Inflammatory macrophage (primary cell): ENCODE measurements around the gene ADGRE2.
"Not testable (repeated sequence)": the region's sequence is repeated elsewhere in the genome, so short reads cannot be mapped to it uniquely, and the experiment has no call there.

Experiments used
- DNase-seq, 2 donors: peaks; one replicate each; pipeline ENCODE4 v3.0.0-alpha.2; 2020 to 2022

The ADGRE2 gene

GRCh38 chr19:14779151-14779550 lies 791 bp upstream of the ADGRE2 start:
- DNase-seq: peak; percentile 23 to 36

- DNase-seq: not testable (repeated sequence)
Observed at GRCh38 chr19:14777645-14778044, 715 bp downstream of the ADGRE2 start.

- peak; percentile 40 to 57 for DNase-seq
Observed at GRCh38 chr19:14775869-14776586, 2.3 kb downstream of the ADGRE2 start.

GRCh38 chr19:14775326-14775725 lies 3.0 kb downstream of the ADGRE2 start:
- DNase-seq: not testable (repeated sequence)

GRCh38 chr19:14774373-14774772 lies 4.0 kb downstream of the ADGRE2 start:
- no peak for DNase-seq

GRCh38 chr19:14773722-14774121 lies 4.6 kb downstream of the ADGRE2 start:
- DNase-seq: not testable (repeated sequence)

- no peak for DNase-seq
Observed at GRCh38 chr19:14772995-14773394, 5.4 kb downstream of the ADGRE2 start.

- DNase-seq: no peak
Observed at GRCh38 chr19:14772467-14772866, 5.9 kb downstream of the ADGRE2 start.

- DNase-seq: no peak
Observed at GRCh38 chr19:14770944-14771839, 7.2 kb downstream of the ADGRE2 start.

GRCh38 chr19:14770136-14770535 lies 8.2 kb downstream of the ADGRE2 start:
- DNase-seq: no peak

- no peak for DNase-seq
Observed at GRCh38 chr19:14769201-14769600, 9.2 kb downstream of the ADGRE2 start.

- no peak for DNase-seq
Observed at GRCh38 chr19:14768001-14768400, 10.4 kb downstream of the ADGRE2 start.

- DNase-seq: no peak
Observed at GRCh38 chr19:14767466-14767971, 10.8 kb downstream of the ADGRE2 start.

- DNase-seq: not testable (repeated sequence)
Observed at GRCh38 chr19:14765841-14766240, 12.5 kb downstream of the ADGRE2 start.

GRCh38 chr19:14765403-14765802 lies 13.0 kb downstream of the ADGRE2 start:
- DNase-seq: not testable (repeated sequence)

GRCh38 chr19:14764401-14764800 lies 14.0 kb downstream of the ADGRE2 start:
- DNase-seq: no peak

- DNase-seq: no peak
Observed at GRCh38 chr19:14763497-14764145, 14.7 kb downstream of the ADGRE2 start.

- no peak for DNase-seq
Observed at GRCh38 chr19:14762111-14762510, 16.2 kb downstream of the ADGRE2 start.

- no peak for DNase-seq
Observed at GRCh38 chr19:14761607-14762006, 16.8 kb downstream of the ADGRE2 start.

- DNase-seq: no peak
Observed at GRCh38 chr19:14758816-14759215, 19.5 kb downstream of the ADGRE2 start.

- no peak for DNase-seq
Observed at GRCh38 chr19:14748601-14749000, 29.8 kb downstream of the ADGRE2 start.

GRCh38 chr19:14746886-14747285 lies 31.5 kb downstream of the ADGRE2 start:
- DNase-seq: no peak

- no peak for DNase-seq
Observed at GRCh38 chr19:14735915-14736314, 42.4 kb downstream of the ADGRE2 start.
